Panc1 (cell line): ENCODE results near the gene PSENEN.

ENCODE experiments used
- POLR2AphosphoS5 ChIP-seq: IDR thresholded peaks from 2 replicates; pipeline ENCODE4 v1.6.1; 2012; ENCODE audit warnings: mild to moderate bottlenecking, low read depth, low read length, moderate library complexity
- SIN3A ChIP-seq: IDR thresholded peaks from 2 replicates; pipeline ENCODE4 v1.6.1; 2012; ENCODE audit warnings: low read depth, mild to moderate bottlenecking, low read length, moderate library complexity, borderline replicate concordance; ENCODE audit not compliant: insufficient read depth
- TF ChIP-seq, protein P1 (sequence below): fragments of 450-650 bp; IDR thresholded peaks from 2 replicates; pipeline ENCODE4 v1.5.1; 2017; ENCODE audit warnings: mild to moderate bottlenecking

DNA sequence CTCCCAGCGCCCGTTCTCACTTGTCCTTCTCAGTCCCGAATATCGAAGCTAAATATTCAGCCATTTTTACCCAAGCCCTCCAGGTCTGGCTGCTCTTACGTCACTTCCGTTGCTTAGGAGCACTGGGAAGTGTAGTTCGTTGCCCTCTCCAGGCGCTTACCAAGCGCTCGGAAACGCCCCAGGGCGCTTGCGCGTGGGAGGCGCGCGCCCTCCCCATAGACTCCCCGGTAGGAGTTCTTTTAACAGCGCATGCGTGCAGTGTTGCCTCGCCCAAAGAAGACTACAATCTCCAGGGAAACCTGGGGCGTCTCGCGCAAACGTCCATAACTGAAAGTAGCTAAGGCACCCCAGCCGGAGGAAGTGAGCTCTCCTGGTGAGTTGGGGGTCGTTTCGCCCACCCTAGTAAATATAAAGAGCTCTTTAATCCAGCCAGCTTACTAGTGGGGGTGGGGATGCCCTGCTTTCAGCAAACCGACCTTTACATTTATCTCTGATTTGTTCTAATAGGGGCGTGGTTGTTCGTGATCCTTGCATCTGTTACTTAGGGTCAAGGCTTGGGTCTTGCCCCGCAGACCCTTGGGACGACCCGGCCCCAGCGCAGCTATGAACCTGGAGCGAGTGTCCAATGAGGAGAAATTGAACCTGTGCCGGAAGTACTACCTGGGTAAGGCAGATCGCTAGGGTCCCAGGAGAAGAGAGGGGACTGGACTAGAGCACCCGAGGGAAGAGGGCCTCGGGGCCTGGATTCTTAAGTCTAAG is at the start of gene PSENEN, which contains the start of gene U2AF1L4:
- TF ChIP-seq, protein P1, sequence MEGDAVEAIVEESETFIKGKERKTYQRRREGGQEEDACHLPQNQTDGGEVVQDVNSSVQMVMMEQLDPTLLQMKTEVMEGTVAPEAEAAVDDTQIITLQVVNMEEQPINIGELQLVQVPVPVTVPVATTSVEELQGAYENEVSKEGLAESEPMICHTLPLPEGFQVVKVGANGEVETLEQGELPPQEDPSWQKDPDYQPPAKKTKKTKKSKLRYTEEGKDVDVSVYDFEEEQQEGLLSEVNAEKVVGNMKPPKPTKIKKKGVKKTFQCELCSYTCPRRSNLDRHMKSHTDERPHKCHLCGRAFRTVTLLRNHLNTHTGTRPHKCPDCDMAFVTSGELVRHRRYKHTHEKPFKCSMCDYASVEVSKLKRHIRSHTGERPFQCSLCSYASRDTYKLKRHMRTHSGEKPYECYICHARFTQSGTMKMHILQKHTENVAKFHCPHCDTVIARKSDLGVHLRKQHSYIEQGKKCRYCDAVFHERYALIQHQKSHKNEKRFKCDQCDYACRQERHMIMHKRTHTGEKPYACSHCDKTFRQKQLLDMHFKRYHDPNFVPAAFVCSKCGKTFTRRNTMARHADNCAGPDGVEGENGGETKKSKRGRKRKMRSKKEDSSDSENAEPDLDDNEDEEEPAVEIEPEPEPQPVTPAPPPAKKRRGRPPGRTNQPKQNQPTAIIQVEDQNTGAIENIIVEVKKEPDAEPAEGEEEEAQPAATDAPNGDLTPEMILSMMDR = no peak
- peak; percentile 84 for TF ChIP-seq POLR2AphosphoS5
- TF ChIP-seq SIN3A = peak; percentile 91; the same call in 1 of the 2 replicates
